NCI-H1417 treated with DMSO at 0.1 percent for 48 hours (cell line): ENCODE results near the gene PCSK4.

Experiments used
- DNase-seq: peaks from one replicate; lab custom pipeline; 2025; lab: John Stamatoyannopoulos, UW

The PCSK4 gene

GRCh38 chr19:1470305-1471009 is 19.7 kb downstream of the PCSK4 start:
- peak; percentile 78 for DNase-seq

GRCh38 chr19:1470055-1470304 is 20.2 kb downstream of the PCSK4 start:
- no peak for DNase-seq

GRCh38 chr19:1469255-1470054 is 20.7 kb downstream of the PCSK4 start:
- no peak for DNase-seq

GRCh38 chr19:1468821-1469254 is 21.3 kb downstream of the PCSK4 start:
- no peak for DNase-seq

- DNase-seq, result no peak
Measured at GRCh38 chr19:1468274-1468820, 21.8 kb downstream of the PCSK4 start.

GRCh38 chr19:1467490-1468273 is 22.5 kb downstream of the PCSK4 start:
- DNase-seq, result no peak

GRCh38 chr19:1467215-1467489 is 23.0 kb downstream of the PCSK4 start:
- no peak for DNase-seq

GRCh38 chr19:1466461-1467214 is 23.5 kb downstream of the PCSK4 start:
- no peak for DNase-seq

- no peak for DNase-seq
Measured at GRCh38 chr19:1466018-1466460, 24.1 kb downstream of the PCSK4 start.

- DNase-seq, result no peak
Measured at GRCh38 chr19:1465191-1466016, 24.7 kb downstream of the PCSK4 start.

GRCh38 chr19:1461862-1462261 is 28.3 kb downstream of the PCSK4 start:
- no peak for DNase-seq

GRCh38 chr19:1460033-1460995 is 29.8 kb downstream of the PCSK4 start:
- no peak for DNase-seq

- DNase-seq, result no peak
Measured at GRCh38 chr19:1459479-1459878, 30.7 kb downstream of the PCSK4 start.

GRCh38 chr19:1457892-1458291 is 32.3 kb downstream of the PCSK4 start:
- DNase-seq, result no peak

GRCh38 chr19:1457031-1457739 is 33.0 kb downstream of the PCSK4 start:
- no peak for DNase-seq

- no peak for DNase-seq
Measured at GRCh38 chr19:1456121-1456900, 33.8 kb downstream of the PCSK4 start.

GRCh38 chr19:1455336-1456120 is 34.6 kb downstream of the PCSK4 start:
- DNase-seq, result no peak

GRCh38 chr19:1455002-1455335 is 35.2 kb downstream of the PCSK4 start:
- no peak for DNase-seq
